Measurements from ENCODE around the gene MYO5C. TPM values are rescaled to one million over a fixed set of nuclear protein-coding genes. Genes with fewer than 3 reads are reported as not detected.

The MYO5C gene, protein sequence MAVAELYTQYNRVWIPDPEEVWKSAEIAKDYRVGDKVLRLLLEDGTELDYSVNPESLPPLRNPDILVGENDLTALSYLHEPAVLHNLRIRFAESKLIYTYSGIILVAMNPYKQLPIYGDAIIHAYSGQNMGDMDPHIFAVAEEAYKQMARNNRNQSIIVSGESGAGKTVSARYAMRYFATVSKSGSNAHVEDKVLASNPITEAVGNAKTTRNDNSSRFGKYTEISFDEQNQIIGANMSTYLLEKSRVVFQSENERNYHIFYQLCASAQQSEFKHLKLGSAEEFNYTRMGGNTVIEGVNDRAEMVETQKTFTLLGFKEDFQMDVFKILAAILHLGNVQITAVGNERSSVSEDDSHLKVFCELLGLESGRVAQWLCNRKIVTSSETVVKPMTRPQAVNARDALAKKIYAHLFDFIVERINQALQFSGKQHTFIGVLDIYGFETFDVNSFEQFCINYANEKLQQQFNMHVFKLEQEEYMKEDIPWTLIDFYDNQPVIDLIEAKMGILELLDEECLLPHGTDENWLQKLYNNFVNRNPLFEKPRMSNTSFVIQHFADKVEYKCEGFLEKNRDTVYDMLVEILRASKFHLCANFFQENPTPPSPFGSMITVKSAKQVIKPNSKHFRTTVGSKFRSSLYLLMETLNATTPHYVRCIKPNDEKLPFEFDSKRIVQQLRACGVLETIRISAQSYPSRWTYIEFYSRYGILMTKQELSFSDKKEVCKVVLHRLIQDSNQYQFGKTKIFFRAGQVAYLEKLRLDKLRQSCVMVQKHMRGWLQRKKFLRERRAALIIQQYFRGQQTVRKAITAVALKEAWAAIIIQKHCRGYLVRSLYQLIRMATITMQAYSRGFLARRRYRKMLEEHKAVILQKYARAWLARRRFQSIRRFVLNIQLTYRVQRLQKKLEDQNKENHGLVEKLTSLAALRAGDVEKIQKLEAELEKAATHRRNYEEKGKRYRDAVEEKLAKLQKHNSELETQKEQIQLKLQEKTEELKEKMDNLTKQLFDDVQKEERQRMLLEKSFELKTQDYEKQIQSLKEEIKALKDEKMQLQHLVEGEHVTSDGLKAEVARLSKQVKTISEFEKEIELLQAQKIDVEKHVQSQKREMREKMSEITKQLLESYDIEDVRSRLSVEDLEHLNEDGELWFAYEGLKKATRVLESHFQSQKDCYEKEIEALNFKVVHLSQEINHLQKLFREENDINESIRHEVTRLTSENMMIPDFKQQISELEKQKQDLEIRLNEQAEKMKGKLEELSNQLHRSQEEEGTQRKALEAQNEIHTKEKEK (N-terminal part only)
- total RNA-seq (2022), result 48.1 and 48.4 TPM in 2 replicates
- percentile 82 among the genes with signal in this experiment for Bru-seq, nascent RNA
- percentile 79 among the genes with signal in this experiment for BruChase-seq, experiment 1, labeled RNA remaining after a 6-hour chase
- BruChase-seq, experiment 2, labeled RNA remaining after a 2-hour chase, result percentile 82 among the genes with signal in this experiment
- long read RNA-seq, full-length matches to known transcripts, result 7 of 23 reads
- long read RNA-seq, partial matches to known transcripts, result 8 of 23 reads
- long read RNA-seq, other reads (novel, unspliced or antisense), result 8 of 23 reads

- intact Hi-C loops (cut with micrococcal nuclease; ENCODE audit: unreplicated experiment), result loop anchor here (2.0 kb wide), 1 partner anchor 33 kb away; no protein-coding TSS in a partner anchor
- Mint-ChIP-seq H3K4me3 (ENCODE audit: low read depth, unreplicated experiment) (peak within 1 kb of the TSS; percentile 69), H3K9me3 (ENCODE audit: low read depth, unreplicated experiment) (no peaks in the 10 kb centered on the region), H3K27ac (ENCODE audit: unreplicated experiment) (peak within 1 kb of the TSS; percentile 54), H3K4me1 (ENCODE audit: low read depth, unreplicated experiment) (peaks cover 25% of the 10 kb centered on the region), H3K36me3 (ENCODE audit: insufficient read depth, unreplicated experiment) (peaks cover 34% of the 10 kb centered on the region), H3K27me3 (ENCODE audit: unreplicated experiment) (no peaks in the 10 kb centered on the region)
- peak; percentile 93 for DNase-seq
- TF ChIP-seq, protein P1, sequence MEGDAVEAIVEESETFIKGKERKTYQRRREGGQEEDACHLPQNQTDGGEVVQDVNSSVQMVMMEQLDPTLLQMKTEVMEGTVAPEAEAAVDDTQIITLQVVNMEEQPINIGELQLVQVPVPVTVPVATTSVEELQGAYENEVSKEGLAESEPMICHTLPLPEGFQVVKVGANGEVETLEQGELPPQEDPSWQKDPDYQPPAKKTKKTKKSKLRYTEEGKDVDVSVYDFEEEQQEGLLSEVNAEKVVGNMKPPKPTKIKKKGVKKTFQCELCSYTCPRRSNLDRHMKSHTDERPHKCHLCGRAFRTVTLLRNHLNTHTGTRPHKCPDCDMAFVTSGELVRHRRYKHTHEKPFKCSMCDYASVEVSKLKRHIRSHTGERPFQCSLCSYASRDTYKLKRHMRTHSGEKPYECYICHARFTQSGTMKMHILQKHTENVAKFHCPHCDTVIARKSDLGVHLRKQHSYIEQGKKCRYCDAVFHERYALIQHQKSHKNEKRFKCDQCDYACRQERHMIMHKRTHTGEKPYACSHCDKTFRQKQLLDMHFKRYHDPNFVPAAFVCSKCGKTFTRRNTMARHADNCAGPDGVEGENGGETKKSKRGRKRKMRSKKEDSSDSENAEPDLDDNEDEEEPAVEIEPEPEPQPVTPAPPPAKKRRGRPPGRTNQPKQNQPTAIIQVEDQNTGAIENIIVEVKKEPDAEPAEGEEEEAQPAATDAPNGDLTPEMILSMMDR (IDR thresholded peaks at IDR 0.05; ENCODE audit: unreplicated experiment), result no peak
- CTCF ChIA-PET, result interaction anchor here (0.9 to 1.1 kb wide), 2 partner anchors 33 to 36 kb away, joined by 4 read pairs; no protein-coding TSS in a partner anchor
- no TSS peak for BruUV-seq (replicated peaks)
Measured at GRCh38 chr15:52295421-52296001, at the start of gene MYO5C. TSS of gene MYO5C (minus strand) at chr15:52295804. CDS start at chr15:52295636, 168 bp downstream.

DNA sequence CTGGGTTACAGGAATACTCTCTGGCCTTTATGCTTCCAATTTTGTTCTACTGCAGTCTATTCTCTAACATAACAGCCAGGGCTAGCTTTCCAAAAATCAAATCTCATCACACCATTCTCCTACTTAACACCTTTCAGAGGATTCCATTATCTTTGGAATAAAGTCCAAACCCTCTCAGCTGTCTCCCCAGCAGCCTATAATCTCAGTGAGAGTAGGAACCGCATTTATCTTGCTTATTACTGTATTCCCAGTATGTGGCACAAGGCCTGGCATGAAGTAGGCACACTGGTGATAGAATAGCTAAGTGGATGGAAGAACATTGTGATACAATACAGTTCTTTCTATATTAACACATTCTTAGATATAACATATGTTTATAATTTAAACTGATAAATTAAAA, 49.0 kb upstream of the MYO5C start:
- no peak overlapping the region for H3K27ac Mint-ChIP-seq (ENCODE audit: unreplicated experiment)

GRCh38 chr15:52343831-52344230, 48.2 kb upstream of the MYO5C start:
- CTCF ChIA-PET, result no interaction called here
- no peaks in the 10 kb centered on the region for H3K4me1 Mint-ChIP-seq (ENCODE audit: low read depth, unreplicated experiment)
- H3K36me3 Mint-ChIP-seq (ENCODE audit: insufficient read depth, unreplicated experiment), result no peaks in the 10 kb centered on the region
- intact Hi-C loops (cut with micrococcal nuclease; ENCODE audit: unreplicated experiment), result no loop called here
- H3K9me3 Mint-ChIP-seq (ENCODE audit: low read depth, unreplicated experiment), result no peaks in the 10 kb centered on the region
- BruUV-seq (replicated peaks), result no TSS peak
- H3K27ac Mint-ChIP-seq (ENCODE audit: unreplicated experiment), result no peak overlapping the region
- DNase-seq, result no peak
- H3K4me3 Mint-ChIP-seq (ENCODE audit: low read depth, unreplicated experiment), result no peak overlapping the region
- H3K27me3 Mint-ChIP-seq (ENCODE audit: unreplicated experiment), result no peaks in the 10 kb centered on the region
- TF ChIP-seq, protein P1 (IDR thresholded peaks at IDR 0.05; ENCODE audit: unreplicated experiment), result no peak

More for the DNA sequence above, 49.0 kb upstream of the MYO5C start:
- no peaks in the 10 kb centered on the region for H3K36me3 Mint-ChIP-seq (ENCODE audit: insufficient read depth, unreplicated experiment)
- no peaks in the 10 kb centered on the region for H3K27me3 Mint-ChIP-seq (ENCODE audit: unreplicated experiment)
- no peaks in the 10 kb centered on the region for H3K9me3 Mint-ChIP-seq (ENCODE audit: low read depth, unreplicated experiment)
- no peaks in the 10 kb centered on the region for H3K4me1 Mint-ChIP-seq (ENCODE audit: low read depth, unreplicated experiment)
- TF ChIP-seq, protein P1 (IDR thresholded peaks at IDR 0.05; ENCODE audit: unreplicated experiment), result no peak
- CTCF ChIA-PET, result no interaction called here
- no peak for DNase-seq
- no TSS peak for BruUV-seq (replicated peaks)
- intact Hi-C loops (cut with micrococcal nuclease; ENCODE audit: unreplicated experiment), result no loop called here
- H3K4me3 Mint-ChIP-seq (ENCODE audit: low read depth, unreplicated experiment), result no peak overlapping the region

Data from Calu3 (cell line).